ENCODE results near the gene DTNBP1.

- no peak for TF ChIP-seq ZFX (IDR thresholded peaks at IDR 0.05)
- no peak for TF ChIP-seq CTCF (conservative IDR thresholded peaks at IDR 0.05)
These were observed 66.5 kb downstream of the DTNBP1 start for GRCh38 chr6:15596186-15596896.
